BJ (cell line): ENCODE data around the gene PTP4A1. TPM values are rescaled to one million over a fixed set of nuclear protein-coding genes. Genes with fewer than 3 reads are reported as not detected.

Source experiments
- CTCF ChIA-PET: fragments of 350-600 bp; formaldehyde crosslinking; extraction: SDS; loops from one replicate; lab custom pipeline; 2021; ENCODE audit warnings: antibody characterized with exemption, inconsistent platforms; lab: Yijun Ruan, JAX
- POLR2A ChIA-PET: fragments of 300-600 bp; sonication (Branson Sonifier 250); formaldehyde crosslinking; extraction: SDS; loops from one replicate; lab custom pipeline; 2021; ENCODE audit warnings: antibody characterized with exemption; lab: Charles Lee
- DNase-seq: peaks from one replicate; pipeline ENCODE4 v3.0.0-alpha.2; 2011; ENCODE audit warnings: low read depth
- H3K27me3 ChIP-seq: 2 replicates; pipeline ENCODE4 v1.6.0; 2011; ENCODE audit warnings: low read length; ENCODE audit not compliant: control insufficient read depth, insufficient read depth
- H3K36me3 ChIP-seq: 2 replicates; pipeline ENCODE4 v1.5.1; 2011; ENCODE audit warnings: low read length; ENCODE audit not compliant: control insufficient read depth, insufficient read depth
- H3K4me3 ChIP-seq: 2 replicates; pipeline ENCODE4 v1.5.1; 2011; ENCODE audit warnings: low read depth, mild to moderate bottlenecking, control low read depth, low read length
- CTCF ChIP-seq: IDR thresholded peaks from 2 replicates; pipeline ENCODE4 v1.5.1; 2011; ENCODE audit warnings: low read depth, mild to moderate bottlenecking, control low read depth, inconsistent platforms, low read length, moderate library complexity; ENCODE audit not compliant: insufficient read depth
- polyA plus RNA-seq: library from polyadenylated mRNA; depleted of rRNA; stranded (reverse); fragments of >200 nt; gene quantifications from 2 replicates; pipeline ENCODE4 v1.2.3, GENCODE V29; 2011

The PTP4A1 gene
- polyA plus RNA-seq, 1 experiment, result 4.4 TPM

- Histone ChIP-seq H3K4me3 (no peak overlapping the region), H3K36me3 (no peaks in the 10 kb centered on the region), H3K27me3 (no peaks in the 10 kb centered on the region)
- ChIA-PET POLR2A (no interaction called here), CTCF (interaction anchor here (0.7 kb wide), 1 partner anchor 9 kb away, joined by 3 read pairs; no protein-coding TSS in a partner anchor)
- peak; percentile 46 for DNase-seq
- no peak for TF ChIP-seq CTCF
Measured at GRCh38 chr6:63527658-63528514, 44.4 kb upstream of the PTP4A1 start.

GRCh38 chr6:63529498-63529897 lies 42.8 kb upstream of the PTP4A1 start:
- POLR2A ChIA-PET, result no interaction called here
- no peak for DNase-seq
- H3K4me3 ChIP-seq, result no peak overlapping the region
- CTCF ChIA-PET, result no interaction called here
- H3K27me3 ChIP-seq, result no peaks in the 10 kb centered on the region
- TF ChIP-seq CTCF, result no peak
- no peaks in the 10 kb centered on the region for H3K36me3 ChIP-seq

- POLR2A ChIA-PET, result no interaction called here
- no peak for DNase-seq
- no peak for TF ChIP-seq CTCF
- Histone ChIP-seq H3K36me3 (no peaks in the 10 kb centered on the region), H3K27me3 (no peaks in the 10 kb centered on the region), H3K4me3 (no peak overlapping the region)
- CTCF ChIA-PET, result no interaction called here
Measured at GRCh38 chr6:63530182-63530581, 42.1 kb upstream of the PTP4A1 start.

- H3K36me3 ChIP-seq, result no peaks in the 10 kb centered on the region
- DNase-seq, result no peak
- no peaks in the 10 kb centered on the region for H3K27me3 ChIP-seq
- ChIA-PET CTCF (no interaction called here), POLR2A (no interaction called here)
- H3K4me3 ChIP-seq, result no peak overlapping the region
- TF ChIP-seq CTCF, result no peak
Measured at GRCh38 chr6:63530991-63531390, 41.3 kb upstream of the PTP4A1 start.

GRCh38 chr6:63533026-63533425 lies 39.3 kb upstream of the PTP4A1 start:
- Histone ChIP-seq H3K27me3 (no peaks in the 10 kb centered on the region), H3K36me3 (no peaks in the 10 kb centered on the region), H3K4me3 (no peak overlapping the region)
- TF ChIP-seq CTCF, result no peak
- POLR2A ChIA-PET, result no interaction called here
- no peak for DNase-seq
- CTCF ChIA-PET, result interaction anchor here (0.6 to 0.7 kb wide), 3 partner anchors 17 to 111 kb away, joined by 3 to 4 read pairs (median 3); no protein-coding TSS in a partner anchor
